SK-N-SH treated with all-trans-retinoic acid at 6 μM for 48 hours (cell line): ENCODE measurements around the gene TMEM74B.

Source experiments
- ATAC-seq: fragments of 200-7000 bp; cut with Tn5 transposase; 3 replicates; pipeline ENCODE4 v1.9.1; 2020; ENCODE audit warnings: mild to moderate bottlenecking, moderate library complexity
- ARNTL ChIP-seq: fragments of 450-650 bp; formaldehyde crosslinking; IDR thresholded peaks from 2 replicates; pipeline ENCODE4 v1.5.0; 2020; ENCODE audit warnings: low read depth, mild to moderate bottlenecking, moderate library complexity, borderline replicate concordance
- BACH2 ChIP-seq: fragments of 250-450 bp; sonication (Bioruptor Pico); IDR thresholded peaks from 2 replicates; pipeline ENCODE4 v1.9.0; 2021; ENCODE audit warnings: mild to moderate bottlenecking, borderline replicate concordance
- CREB5 ChIP-seq: fragments of 250-450 bp; sonication (Bioruptor Pico); IDR thresholded peaks from 2 replicates; pipeline ENCODE4 v1.5.1; 2020; ENCODE audit warnings: low read depth, mild to moderate bottlenecking, moderate library complexity
- ESRRG ChIP-seq: fragments of 250-450 bp; sonication (Bioruptor Pico); IDR thresholded peaks from 2 replicates; pipeline ENCODE4 v1.6.1; 2021; ENCODE audit warnings: mild to moderate bottlenecking
- GLIS3 ChIP-seq: fragments of 250-450 bp; sonication (Bioruptor Pico); IDR thresholded peaks from 2 replicates; pipeline ENCODE4 v1.5.0; 2020; ENCODE audit warnings: mild to moderate bottlenecking, moderate library complexity
- ISL1 ChIP-seq: fragments of 250-450 bp; sonication (Bioruptor Pico); IDR thresholded peaks from 2 replicates; pipeline ENCODE4 v2.1.2; 2022; ENCODE audit warnings: mild to moderate bottlenecking, moderate library complexity
- OSR1 ChIP-seq: fragments of 250-450 bp; sonication (Bioruptor Pico); IDR thresholded peaks from 2 replicates; pipeline ENCODE4 v1.8.0; 2022; ENCODE audit warnings: moderate library complexity, mild to moderate bottlenecking, inconsistent platforms
- POU6F1 ChIP-seq: fragments of 250-450 bp; sonication (Bioruptor Pico); IDR thresholded peaks from 2 replicates; pipeline ENCODE4 v1.8.0; 2021; ENCODE audit warnings: low read depth, mild to moderate bottlenecking, moderate library complexity, borderline replicate concordance
- PPARA ChIP-seq: fragments of 250-450 bp; sonication (Bioruptor Pico); IDR thresholded peaks from 2 replicates; pipeline ENCODE4 v1.5.0; 2020; ENCODE audit warnings: mild to moderate bottlenecking, borderline replicate concordance
- SNAI2 ChIP-seq: fragments of 250-450 bp; sonication (Bioruptor Pico); IDR thresholded peaks from 2 replicates; pipeline ENCODE4 v1.5.0; 2020; ENCODE audit warnings: mild to moderate bottlenecking, moderate library complexity
- TCF4 ChIP-seq: fragments of 250-450 bp; sonication (Bioruptor Pico); IDR thresholded peaks from 2 replicates; pipeline ENCODE4 v1.8.0; 2021; ENCODE audit warnings: mild to moderate bottlenecking, moderate library complexity, borderline replicate concordance
- TOX ChIP-seq: fragments of 250-450 bp; sonication (Bioruptor Pico); IDR thresholded peaks from 2 replicates; pipeline ENCODE4 v1.8.0; 2021; ENCODE audit warnings: mild to moderate bottlenecking, moderate library complexity, borderline replicate concordance
- TSHZ2 ChIP-seq: fragments of 250-450 bp; sonication (Bioruptor Pico); IDR thresholded peaks from 2 replicates; pipeline ENCODE4 v1.5.0; 2020; ENCODE audit warnings: mild to moderate bottlenecking, moderate library complexity
- ZC3H10 ChIP-seq: fragments of 250-450 bp; sonication (Bioruptor Pico); IDR thresholded peaks from 2 replicates; pipeline ENCODE4 v1.5.1; 2021; ENCODE audit warnings: mild to moderate bottlenecking, moderate library complexity
- ZFP3 ChIP-seq: fragments of 250-450 bp; sonication (Bioruptor Pico); IDR thresholded peaks from 2 replicates; pipeline ENCODE4 v1.5.0; 2020; ENCODE audit warnings: mild to moderate bottlenecking, moderate library complexity
- ZFP30 ChIP-seq: fragments of 450-650 bp; formaldehyde crosslinking; IDR thresholded peaks from 2 replicates; pipeline ENCODE4 v1.5.0; 2022; ENCODE audit warnings: mild to moderate bottlenecking, moderate library complexity
- ZNF565 ChIP-seq: fragments of 450-650 bp; formaldehyde crosslinking; conservative IDR thresholded peaks from 2 replicates; pipeline ENCODE4 v1.5.0; 2020; ENCODE audit warnings: low read depth, mild to moderate bottlenecking, moderate library complexity
- ZNF70 ChIP-seq: fragments of 450-650 bp; formaldehyde crosslinking; IDR thresholded peaks from 2 replicates; pipeline ENCODE4 v1.5.0; 2020; ENCODE audit warnings: mild to moderate bottlenecking, moderate library complexity
- ZNF8 ChIP-seq: fragments of 450-650 bp; formaldehyde crosslinking; IDR thresholded peaks from 2 replicates; pipeline ENCODE4 v1.5.0; 2020; ENCODE audit warnings: mild to moderate bottlenecking, moderate library complexity
- TF ChIP-seq, protein P1 (sequence below): fragments of 250-450 bp; sonication (Bioruptor Pico); IDR thresholded peaks from 2 replicates; pipeline ENCODE4 v1.5.1; 2021; ENCODE audit warnings: mild to moderate bottlenecking, moderate library complexity

The TMEM74B gene

GRCh38 chr20:1134836-1135235 lies 49.9 kb downstream of the TMEM74B start (continued):
- TF ChIP-seq POU6F1 (CRISPR knock-in tag): no peak
- TF ChIP-seq ZNF565 (CRISPR knock-in tag): no peak
- no peak for TF ChIP-seq ESRRG
- TF ChIP-seq ZNF70: no peak
- TF ChIP-seq GLIS3: no peak
- no peak for TF ChIP-seq TSHZ2 (CRISPR knock-in tag)
- TF ChIP-seq ZFP30: no peak

GRCh38 chr20:1134355-1134754 lies 50.4 kb downstream of the TMEM74B start:
- TF ChIP-seq TOX (CRISPR knock-in tag): no peak
- no peak for TF ChIP-seq ZC3H10 (CRISPR knock-in tag)
- no peak for TF ChIP-seq CREB5 (CRISPR knock-in tag)
- no peak for TF ChIP-seq BACH2 (CRISPR knock-in tag)
- TF ChIP-seq, protein P1, sequence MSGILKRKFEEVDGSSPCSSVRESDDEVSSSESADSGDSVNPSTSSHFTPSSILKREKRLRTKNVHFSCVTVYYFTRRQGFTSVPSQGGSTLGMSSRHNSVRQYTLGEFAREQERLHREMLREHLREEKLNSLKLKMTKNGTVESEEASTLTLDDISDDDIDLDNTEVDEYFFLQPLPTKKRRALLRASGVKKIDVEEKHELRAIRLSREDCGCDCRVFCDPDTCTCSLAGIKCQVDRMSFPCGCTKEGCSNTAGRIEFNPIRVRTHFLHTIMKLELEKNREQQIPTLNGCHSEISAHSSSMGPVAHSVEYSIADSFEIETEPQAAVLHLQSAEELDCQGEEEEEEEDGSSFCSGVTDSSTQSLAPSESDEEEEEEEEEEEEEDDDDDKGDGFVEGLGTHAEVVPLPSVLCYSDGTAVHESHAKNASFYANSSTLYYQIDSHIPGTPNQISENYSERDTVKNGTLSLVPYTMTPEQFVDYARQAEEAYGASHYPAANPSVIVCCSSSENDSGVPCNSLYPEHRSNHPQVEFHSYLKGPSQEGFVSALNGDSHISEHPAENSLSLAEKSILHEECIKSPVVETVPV (CRISPR knock-in tag): no peak
- TF ChIP-seq ESRRG: no peak
- TF ChIP-seq ZFP30: no peak
- ATAC-seq: no peak

- ATAC-seq: no peak
- TF ChIP-seq ZNF565 (CRISPR knock-in tag) (no peak), PPARA (CRISPR knock-in tag) (no peak), ARNTL (CRISPR knock-in tag) (no peak)
- TF ChIP-seq, all 23 proteins: peak for 0
Measured at GRCh38 chr20:1131354-1131753, 53.4 kb downstream of the TMEM74B start.

DNA sequence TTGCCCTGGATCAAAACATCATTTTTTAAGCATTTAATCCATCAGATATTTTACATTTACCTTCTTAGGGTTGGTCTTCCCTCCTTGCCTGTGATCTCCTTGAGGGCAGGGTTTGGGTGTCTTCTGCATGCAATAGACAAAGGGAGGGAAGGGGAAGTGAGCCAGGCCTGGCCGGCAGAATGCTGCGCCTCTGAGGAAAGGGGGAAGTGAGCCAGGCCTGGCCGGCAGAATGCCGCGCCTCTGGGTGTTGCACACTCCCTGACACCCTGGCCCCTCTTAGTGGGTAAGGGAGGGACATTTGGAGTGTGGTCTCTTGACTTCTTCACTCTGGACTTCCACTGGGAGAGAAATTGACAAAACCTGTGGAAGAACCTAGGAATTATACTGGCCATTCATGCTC lies 53.9 kb downstream of the TMEM74B start:
- no peak for ATAC-seq

More for the DNA sequence above, 53.9 kb downstream of the TMEM74B start:
- TF ChIP-seq CREB5 (CRISPR knock-in tag) (no peak), TSHZ2 (CRISPR knock-in tag) (no peak), OSR1 (no peak), ZFP3 (no peak), ISL1 (no peak), TCF4 (no peak), ZNF8 (no peak), ZFP30 (no peak), PPARA (CRISPR knock-in tag) (no peak), ARNTL (CRISPR knock-in tag) (no peak), ESRRG (no peak), SNAI2 (CRISPR knock-in tag) (no peak), ZC3H10 (CRISPR knock-in tag) (no peak), ZNF70 (no peak)
